H1 (cell line): Measurements from ENCODE around the gene CLEC2D. TPM values are rescaled to one million over a fixed set of nuclear protein-coding genes. Genes with fewer than 3 reads are reported as not detected.

Source experiments
- polyA plus RNA-seq, 7 experiments: library from polyadenylated mRNA; depleted of rRNA in 3 of 7; stranded (reverse) in 5 of 7; unstranded in 2 of 7; fragments of >200 nt in 5 of 7; fragments of 200-250 nt in 2 of 7; gene quantifications; 1 replicate in 5 of 7; 2 replicates in 1 of 7; 4 replicates in 1 of 7; pipeline versions ENCODE4 v1.2.1 to v1.2.3, GENCODE V29; 2011 to 2013; ENCODE audit warnings: missing spikeins in 2 of 7, mixed read lengths in 2 of 7
- small RNA-seq: library from polyadenylated mRNA; stranded (forward); fragments of <200 nt; extraction: miRNeasy Mini kit (QIAGEN cat#:217004); gene quantifications from one replicate; pipeline ENCODE3, GENCODE V24; 2013; ENCODE audit not compliant: insufficient read depth
- total RNA-seq: library from RNA; stranded (reverse); fragmentation: NEBNext Ultra II Directional; extraction: Animal tissue kit (Norgen Biotek cat#: 25700); gene quantifications from 2 replicates; pipeline ENCODE4 v1.2.1, GENCODE V29; 2021
- TF ChIP-seq, protein P1 (sequence below): fragments of 300-600 bp; sonication (generic); IDR thresholded peaks from 2 replicates; pipeline ENCODE4 v1.7.1; 2012; ENCODE audit warnings: low read length, moderate library complexity, mild to moderate bottlenecking, inconsistent platforms; ENCODE audit not compliant: insufficient replicate concordance

CLEC2D gene
- total and polyA plus RNA-seq, 2 of the 8 experiments (the other 6 are each of a cell fraction or from before 2014, with no cell fraction given): 4.2 to 6.2 TPM

DNA sequence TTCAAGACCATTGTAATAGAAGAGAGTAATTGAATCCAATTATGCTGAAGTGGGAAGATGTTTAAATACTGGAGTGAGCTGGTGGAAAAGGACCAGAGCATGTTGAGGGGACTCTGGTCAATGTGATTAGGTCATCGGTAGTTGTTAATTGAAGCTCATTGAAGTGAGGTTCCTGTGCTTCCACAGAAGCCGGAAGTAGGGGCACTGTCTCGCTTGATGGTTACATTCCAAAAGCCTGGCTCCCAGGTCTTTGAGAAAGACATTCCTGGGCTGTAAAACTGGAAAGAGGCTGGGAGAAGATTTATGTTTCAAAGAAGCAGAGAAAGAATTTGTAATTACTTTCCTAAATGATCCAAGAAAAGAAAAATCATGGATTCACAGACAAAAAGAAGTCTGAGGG, 75.7 kb downstream of the CLEC2D start (continued):
- TF ChIP-seq, protein P1, sequence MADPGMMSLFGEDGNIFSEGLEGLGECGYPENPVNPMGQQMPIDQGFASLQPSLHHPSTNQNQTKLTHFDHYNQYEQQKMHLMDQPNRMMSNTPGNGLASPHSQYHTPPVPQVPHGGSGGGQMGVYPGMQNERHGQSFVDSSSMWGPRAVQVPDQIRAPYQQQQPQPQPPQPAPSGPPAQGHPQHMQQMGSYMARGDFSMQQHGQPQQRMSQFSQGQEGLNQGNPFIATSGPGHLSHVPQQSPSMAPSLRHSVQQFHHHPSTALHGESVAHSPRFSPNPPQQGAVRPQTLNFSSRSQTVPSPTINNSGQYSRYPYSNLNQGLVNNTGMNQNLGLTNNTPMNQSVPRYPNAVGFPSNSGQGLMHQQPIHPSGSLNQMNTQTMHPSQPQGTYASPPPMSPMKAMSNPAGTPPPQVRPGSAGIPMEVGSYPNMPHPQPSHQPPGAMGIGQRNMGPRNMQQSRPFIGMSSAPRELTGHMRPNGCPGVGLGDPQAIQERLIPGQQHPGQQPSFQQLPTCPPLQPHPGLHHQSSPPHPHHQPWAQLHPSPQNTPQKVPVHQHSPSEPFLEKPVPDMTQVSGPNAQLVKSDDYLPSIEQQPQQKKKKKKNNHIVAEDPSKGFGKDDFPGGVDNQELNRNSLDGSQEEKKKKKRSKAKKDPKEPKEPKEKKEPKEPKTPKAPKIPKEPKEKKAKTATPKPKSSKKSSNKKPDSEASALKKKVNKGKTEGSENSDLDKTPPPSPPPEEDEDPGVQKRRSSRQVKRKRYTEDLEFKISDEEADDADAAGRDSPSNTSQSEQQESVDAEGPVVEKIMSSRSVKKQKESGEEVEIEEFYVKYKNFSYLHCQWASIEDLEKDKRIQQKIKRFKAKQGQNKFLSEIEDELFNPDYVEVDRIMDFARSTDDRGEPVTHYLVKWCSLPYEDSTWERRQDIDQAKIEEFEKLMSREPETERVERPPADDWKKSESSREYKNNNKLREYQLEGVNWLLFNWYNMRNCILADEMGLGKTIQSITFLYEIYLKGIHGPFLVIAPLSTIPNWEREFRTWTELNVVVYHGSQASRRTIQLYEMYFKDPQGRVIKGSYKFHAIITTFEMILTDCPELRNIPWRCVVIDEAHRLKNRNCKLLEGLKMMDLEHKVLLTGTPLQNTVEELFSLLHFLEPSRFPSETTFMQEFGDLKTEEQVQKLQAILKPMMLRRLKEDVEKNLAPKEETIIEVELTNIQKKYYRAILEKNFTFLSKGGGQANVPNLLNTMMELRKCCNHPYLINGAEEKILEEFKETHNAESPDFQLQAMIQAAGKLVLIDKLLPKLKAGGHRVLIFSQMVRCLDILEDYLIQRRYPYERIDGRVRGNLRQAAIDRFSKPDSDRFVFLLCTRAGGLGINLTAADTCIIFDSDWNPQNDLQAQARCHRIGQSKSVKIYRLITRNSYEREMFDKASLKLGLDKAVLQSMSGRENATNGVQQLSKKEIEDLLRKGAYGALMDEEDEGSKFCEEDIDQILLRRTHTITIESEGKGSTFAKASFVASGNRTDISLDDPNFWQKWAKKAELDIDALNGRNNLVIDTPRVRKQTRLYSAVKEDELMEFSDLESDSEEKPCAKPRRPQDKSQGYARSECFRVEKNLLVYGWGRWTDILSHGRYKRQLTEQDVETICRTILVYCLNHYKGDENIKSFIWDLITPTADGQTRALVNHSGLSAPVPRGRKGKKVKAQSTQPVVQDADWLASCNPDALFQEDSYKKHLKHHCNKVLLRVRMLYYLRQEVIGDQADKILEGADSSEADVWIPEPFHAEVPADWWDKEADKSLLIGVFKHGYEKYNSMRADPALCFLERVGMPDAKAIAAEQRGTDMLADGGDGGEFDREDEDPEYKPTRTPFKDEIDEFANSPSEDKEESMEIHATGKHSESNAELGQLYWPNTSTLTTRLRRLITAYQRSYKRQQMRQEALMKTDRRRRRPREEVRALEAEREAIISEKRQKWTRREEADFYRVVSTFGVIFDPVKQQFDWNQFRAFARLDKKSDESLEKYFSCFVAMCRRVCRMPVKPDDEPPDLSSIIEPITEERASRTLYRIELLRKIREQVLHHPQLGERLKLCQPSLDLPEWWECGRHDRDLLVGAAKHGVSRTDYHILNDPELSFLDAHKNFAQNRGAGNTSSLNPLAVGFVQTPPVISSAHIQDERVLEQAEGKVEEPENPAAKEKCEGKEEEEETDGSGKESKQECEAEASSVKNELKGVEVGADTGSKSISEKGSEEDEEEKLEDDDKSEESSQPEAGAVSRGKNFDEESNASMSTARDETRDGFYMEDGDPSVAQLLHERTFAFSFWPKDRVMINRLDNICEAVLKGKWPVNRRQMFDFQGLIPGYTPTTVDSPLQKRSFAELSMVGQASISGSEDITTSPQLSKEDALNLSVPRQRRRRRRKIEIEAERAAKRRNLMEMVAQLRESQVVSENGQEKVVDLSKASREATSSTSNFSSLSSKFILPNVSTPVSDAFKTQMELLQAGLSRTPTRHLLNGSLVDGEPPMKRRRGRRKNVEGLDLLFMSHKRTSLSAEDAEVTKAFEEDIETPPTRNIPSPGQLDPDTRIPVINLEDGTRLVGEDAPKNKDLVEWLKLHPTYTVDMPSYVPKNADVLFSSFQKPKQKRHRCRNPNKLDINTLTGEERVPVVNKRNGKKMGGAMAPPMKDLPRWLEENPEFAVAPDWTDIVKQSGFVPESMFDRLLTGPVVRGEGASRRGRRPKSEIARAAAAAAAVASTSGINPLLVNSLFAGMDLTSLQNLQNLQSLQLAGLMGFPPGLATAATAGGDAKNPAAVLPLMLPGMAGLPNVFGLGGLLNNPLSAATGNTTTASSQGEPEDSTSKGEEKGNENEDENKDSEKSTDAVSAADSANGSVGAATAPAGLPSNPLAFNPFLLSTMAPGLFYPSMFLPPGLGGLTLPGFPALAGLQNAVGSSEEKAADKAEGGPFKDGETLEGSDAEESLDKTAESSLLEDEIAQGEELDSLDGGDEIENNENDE: no peak

Small RNAs within 50 kb of the gene (small RNA-seq; reads per million reads assigned to genes)
- gene AC010186.4: not detected
- not detected for gene RNU6-700P

Other genes starting within 250 kb of the CLEC2D start
- gene KLRB1, start 61.8 kb upstream of the CLEC2D start, total RNA-seq: not detected in 2 replicates
- not detected in 2 replicates for gene KLRB1, start 61.8 kb upstream of the CLEC2D start, polyA plus RNA-seq (2011; rRNA removed)
- not detected in 2 replicates for gene CLECL1, start 63.4 kb downstream of the CLEC2D start, total RNA-seq
- not detected in 2 replicates for gene CLECL1, start 63.4 kb downstream of the CLEC2D start, polyA plus RNA-seq (2011; rRNA removed)
- not detected in 2 replicates for gene CD69, start 91.2 kb downstream of the CLEC2D start, total RNA-seq
- gene CD69, start 91.2 kb downstream of the CLEC2D start, polyA plus RNA-seq (2011; rRNA removed): not detected in 2 replicates
- gene KLRF1, start 157.8 kb downstream of the CLEC2D start, total RNA-seq: not detected in 2 replicates
- not detected in 2 replicates for gene KLRF1, start 157.8 kb downstream of the CLEC2D start, polyA plus RNA-seq (2011; rRNA removed)
- gene CLEC2B, start 199.6 kb downstream of the CLEC2D start, total RNA-seq: not detected in 2 replicates
- not detected in 2 replicates for gene CLEC2B, start 199.6 kb downstream of the CLEC2D start, polyA plus RNA-seq (2011; rRNA removed)
- gene KLRF2, start 211.8 kb downstream of the CLEC2D start, total RNA-seq: not detected in 2 replicates
- gene KLRF2, start 211.8 kb downstream of the CLEC2D start, polyA plus RNA-seq (2011; rRNA removed): not detected in 2 replicates